T47D (cell line): Measurements from ENCODE around the gene VPS35L.

Source experiments
- DNase-seq, 2 experiments: peaks; one replicate each; pipeline versions ENCODE4 v3.0.0 to v3.0.0-alpha.2; 2011 to 2012; ENCODE audit warnings: low read depth in 1 of 2, low spot score in 1 of 2
- JUND ChIP-seq: IDR thresholded peaks from 2 replicates; pipeline ENCODE4 v1.6.1; 2012; ENCODE audit warnings: low read depth
- in situ Hi-C: cut with HindIII; loops from 2 replicates; pipeline ENCODE4 v1.10.0; 2016; ENCODE audit warnings: low sequenced_read_pairs, low pct_unique_long_range_greater_than_20kb

The VPS35L gene

GRCh38 chr16:19733551-19733950 lies 178.0 kb downstream of the VPS35L start:
- in situ Hi-C loops, result no loop called here
- no peak for DNase-seq
- no peak for TF ChIP-seq JUND

GRCh38 chr16:19735074-19735867 lies 179.8 kb downstream of the VPS35L start:
- TF ChIP-seq JUND, result no peak

GRCh38 chr16:19737306-19738038 lies 182.0 kb downstream of the VPS35L start:
- in situ Hi-C loops, result no loop called here

More at GRCh38 chr16:19735074-19735867, 179.8 kb downstream of the VPS35L start:
- in situ Hi-C loops, result no loop called here
- no peak for DNase-seq

GRCh38 chr16:19741354-19741753 lies 185.9 kb downstream of the VPS35L start:
- no peak for TF ChIP-seq JUND
- in situ Hi-C loops, result no loop called here
- no peak for DNase-seq

More at GRCh38 chr16:19737306-19738038, 182.0 kb downstream of the VPS35L start:
- DNase-seq, result no peak
- no peak for TF ChIP-seq JUND

GRCh38 chr16:19743816-19744159 lies 188.3 kb downstream of the VPS35L start:
- in situ Hi-C loops, result no loop called here
- TF ChIP-seq JUND, result no peak
- DNase-seq, result no peak

GRCh38 chr16:19744670-19745069 lies 189.2 kb downstream of the VPS35L start:
- no peak for TF ChIP-seq JUND
- in situ Hi-C loops, result no loop called here
- DNase-seq, result no peak

GRCh38 chr16:19745286-19746010 lies 189.9 kb downstream of the VPS35L start:
- in situ Hi-C loops, result no loop called here
- TF ChIP-seq JUND, result no peak
- DNase-seq, result no peak

GRCh38 chr16:19746561-19746960 lies 191.1 kb downstream of the VPS35L start:
- in situ Hi-C loops, result no loop called here
- DNase-seq, result no peak
- TF ChIP-seq JUND, result no peak

GRCh38 chr16:19748389-19749168 lies 193.1 kb downstream of the VPS35L start:
- in situ Hi-C loops, result no loop called here
- DNase-seq, result peak in 1 of 2 experiments; percentile 17

GRCh38 chr16:19749571-19750080 lies 194.1 kb downstream of the VPS35L start:
- no peak for TF ChIP-seq JUND
- in situ Hi-C loops, result no loop called here
- no peak for DNase-seq

More at GRCh38 chr16:19748389-19749168, 193.1 kb downstream of the VPS35L start:
- TF ChIP-seq JUND, result no peak
